ENCODE results near the gene OPCML.

OPCML gene

DNA sequence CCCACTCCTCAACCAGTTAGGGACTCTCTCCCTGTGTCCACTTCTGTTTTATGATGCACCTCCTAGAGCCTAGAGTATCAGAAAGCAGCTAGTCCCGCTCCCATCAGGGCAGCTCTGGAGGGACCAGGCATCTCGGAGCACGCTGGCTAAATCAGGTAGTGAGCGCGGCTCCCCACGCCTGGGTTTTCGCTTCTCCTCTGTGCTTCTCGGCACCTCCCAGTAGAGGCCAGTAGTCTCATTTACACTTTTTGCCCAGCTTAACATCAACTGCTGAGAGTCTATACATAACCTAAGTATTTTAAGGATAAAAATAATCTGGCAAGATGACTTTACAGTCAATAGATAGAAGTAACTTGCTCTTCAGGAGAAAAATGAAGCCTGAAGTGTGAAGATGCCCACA lies 473.8 kb downstream of the OPCML start:
- DNase-seq, result no peak

DNA sequence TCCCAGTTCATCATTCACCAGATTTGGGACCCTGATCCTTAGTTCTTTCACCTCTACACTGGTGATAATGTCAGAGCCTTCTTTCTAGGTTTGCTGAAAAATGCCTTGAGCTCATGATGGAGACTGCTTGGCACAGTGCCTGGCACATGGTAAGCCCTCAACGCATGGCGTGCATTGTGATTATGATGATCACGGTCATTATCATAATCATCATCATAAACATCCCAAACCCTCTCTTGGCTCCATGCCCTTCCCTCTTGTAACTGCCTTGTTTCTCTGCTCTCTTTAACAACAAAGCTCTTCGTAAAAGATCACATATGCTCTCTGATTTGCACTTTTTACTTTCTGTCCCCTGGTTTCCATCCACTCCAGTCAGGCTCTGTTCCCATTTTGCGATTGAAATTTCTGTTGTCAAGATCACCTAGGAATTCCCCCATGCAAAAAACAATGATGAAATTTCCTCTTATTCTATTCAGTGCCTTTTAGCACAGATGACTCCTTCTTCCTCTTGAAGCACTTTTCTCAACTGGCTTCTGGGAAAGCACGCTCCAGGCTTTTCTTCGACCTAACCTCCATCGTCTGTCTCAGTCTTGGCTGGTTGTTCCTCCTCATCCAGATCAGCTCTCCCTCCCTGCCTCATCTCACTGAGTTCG lies 479.1 kb downstream of the OPCML start:
- DNase-seq, result no peak

DNA sequence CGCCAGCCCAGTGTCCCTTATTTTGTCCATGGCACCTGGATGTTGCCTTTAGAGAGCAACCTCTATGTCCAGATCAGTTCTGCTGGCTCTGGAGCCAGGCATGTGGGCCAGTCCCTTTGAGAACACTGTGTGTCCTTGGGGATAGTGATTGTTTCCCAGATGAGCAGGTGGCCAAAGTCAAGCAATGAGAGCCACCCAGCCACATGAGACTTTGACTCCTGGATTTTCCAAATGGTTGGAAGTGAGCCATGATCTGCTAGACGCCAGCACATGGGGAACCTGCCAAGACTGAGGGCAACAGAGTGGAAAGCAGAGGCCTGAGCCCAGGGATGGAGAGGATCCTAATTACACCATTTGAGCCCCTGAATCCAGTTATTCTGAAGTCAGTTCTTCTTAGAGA lies 479.8 kb downstream of the OPCML start:
- no peak for DNase-seq

DNA sequence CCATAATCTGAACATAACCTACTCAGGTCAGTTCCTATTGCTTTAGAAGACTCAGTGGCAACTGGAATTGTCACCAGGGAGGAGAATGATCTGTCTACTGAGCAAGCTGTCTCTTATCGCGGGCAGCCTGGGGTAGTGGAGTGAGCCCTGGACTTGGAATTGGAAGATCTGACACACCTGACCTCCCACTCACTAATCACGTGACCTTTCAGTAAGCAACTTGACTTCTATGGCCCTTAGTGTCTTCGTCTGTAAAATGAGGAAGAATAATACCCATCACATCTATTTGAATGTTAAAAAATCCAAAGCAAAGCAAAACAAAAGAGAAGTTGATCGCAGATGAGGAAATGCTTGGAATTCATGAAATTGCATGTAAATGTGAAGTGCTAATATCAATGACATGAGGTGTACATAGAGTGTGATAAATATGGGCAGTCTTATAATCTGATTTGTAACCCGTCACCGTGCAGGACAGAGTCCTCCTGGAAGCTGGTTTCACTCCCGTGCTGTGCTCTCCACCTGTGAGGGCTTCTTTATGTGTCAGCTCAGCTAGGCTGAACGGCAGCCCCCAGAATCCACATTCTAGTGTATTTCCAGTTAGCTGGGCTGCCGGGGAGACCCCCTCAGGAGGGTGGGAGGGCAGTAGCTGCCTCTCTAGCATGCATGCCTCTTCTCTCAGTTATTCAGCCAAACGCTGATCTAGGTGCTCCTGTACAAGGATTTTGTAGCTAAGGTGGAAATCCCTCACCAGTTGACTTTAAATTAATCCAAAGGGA lies 482.9 kb downstream of the OPCML start:
- DNase-seq, result no peak

DNA sequence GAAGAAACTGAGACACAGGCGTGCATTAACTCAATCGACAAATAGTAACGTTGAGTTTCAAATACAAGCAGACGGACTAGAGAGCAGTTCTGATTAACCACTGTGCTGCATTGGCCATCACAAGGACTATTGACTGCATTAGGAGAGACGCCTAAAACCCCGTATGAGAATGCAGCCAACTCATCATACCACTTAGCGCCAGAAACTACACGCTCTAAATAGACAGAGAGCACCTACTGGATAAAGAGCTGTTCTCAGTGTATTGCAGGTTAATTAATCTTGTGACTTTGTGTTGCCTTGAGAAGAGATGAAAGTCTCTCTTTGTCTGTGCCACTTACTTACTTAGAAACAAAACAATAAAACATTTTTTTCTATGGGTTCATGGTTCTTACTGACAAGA lies 484.0 kb downstream of the OPCML start:
- DNase-seq, result no peak

DNA sequence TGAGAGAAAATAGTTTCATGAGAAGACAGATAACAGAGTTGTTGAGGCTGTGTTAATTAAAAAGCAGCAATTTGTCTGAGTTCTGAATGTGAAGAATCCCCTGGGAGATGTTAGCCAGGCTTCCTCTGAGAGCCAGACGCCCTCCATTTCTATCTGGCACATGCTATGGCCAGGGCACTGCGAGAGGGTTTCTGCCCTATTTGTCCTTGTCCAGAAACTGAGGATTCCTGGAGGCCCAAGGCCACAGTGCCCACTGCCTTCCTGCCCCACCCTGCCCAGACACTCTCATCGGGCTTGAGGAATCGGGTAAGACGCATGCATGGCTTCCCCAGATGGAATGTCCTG lies 484.6 kb downstream of the OPCML start:
- DNase-seq, result no peak

DNA sequence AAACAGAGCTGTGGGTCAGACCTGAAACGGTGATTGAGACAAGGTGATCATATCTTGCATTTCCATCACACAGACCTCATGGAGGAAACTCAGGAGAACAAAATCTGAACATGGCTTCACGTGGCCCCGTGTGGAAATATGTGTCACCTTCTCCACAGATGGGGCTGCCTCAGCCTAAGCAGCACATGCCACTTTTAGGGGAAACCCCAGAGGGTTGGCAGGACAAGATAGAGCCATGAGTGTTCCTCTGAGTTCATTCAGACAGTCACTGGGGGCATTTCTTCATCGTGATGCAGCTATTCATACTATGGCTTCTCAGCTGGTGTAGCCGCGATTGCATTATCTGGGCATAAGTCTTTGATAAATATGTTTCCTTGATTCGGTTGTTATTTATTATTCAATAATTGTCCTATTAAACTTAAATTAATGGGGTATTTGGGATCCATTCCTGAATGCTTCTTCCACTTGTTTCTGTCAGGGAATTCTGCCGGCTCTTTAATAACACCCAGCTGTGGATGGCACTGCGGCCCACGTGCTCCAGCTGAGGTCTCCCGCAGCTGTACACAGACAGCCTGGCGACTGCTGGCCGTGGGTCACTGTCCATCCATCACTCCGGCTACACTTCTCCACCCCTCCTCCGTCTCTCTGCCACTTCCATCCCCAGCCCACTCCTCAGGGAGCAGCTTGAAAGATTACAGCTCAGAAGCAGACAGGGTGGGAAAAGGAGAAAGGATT lies 485.1 kb downstream of the OPCML start:
- DNase-seq, result no peak

DNA sequence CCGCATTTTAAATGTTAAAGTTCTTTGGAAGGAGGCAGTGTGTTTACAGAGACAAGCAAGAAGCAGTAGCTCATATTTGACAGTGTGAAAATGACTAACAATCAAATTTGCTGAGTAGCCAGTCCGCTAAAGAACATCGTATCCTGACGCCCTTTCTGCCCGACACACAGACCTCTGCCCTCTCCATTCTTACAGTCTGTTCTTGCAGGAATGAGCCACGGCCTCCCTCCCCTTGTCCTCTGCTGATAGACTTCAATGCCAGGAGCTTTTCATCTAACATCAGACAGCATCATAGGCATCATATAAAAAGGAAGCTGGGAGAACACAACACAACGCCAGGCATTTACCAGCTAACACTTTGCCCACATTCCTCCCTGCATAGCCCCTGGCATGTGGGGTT lies 486.0 kb downstream of the OPCML start:
- no peak for DNase-seq

DNA sequence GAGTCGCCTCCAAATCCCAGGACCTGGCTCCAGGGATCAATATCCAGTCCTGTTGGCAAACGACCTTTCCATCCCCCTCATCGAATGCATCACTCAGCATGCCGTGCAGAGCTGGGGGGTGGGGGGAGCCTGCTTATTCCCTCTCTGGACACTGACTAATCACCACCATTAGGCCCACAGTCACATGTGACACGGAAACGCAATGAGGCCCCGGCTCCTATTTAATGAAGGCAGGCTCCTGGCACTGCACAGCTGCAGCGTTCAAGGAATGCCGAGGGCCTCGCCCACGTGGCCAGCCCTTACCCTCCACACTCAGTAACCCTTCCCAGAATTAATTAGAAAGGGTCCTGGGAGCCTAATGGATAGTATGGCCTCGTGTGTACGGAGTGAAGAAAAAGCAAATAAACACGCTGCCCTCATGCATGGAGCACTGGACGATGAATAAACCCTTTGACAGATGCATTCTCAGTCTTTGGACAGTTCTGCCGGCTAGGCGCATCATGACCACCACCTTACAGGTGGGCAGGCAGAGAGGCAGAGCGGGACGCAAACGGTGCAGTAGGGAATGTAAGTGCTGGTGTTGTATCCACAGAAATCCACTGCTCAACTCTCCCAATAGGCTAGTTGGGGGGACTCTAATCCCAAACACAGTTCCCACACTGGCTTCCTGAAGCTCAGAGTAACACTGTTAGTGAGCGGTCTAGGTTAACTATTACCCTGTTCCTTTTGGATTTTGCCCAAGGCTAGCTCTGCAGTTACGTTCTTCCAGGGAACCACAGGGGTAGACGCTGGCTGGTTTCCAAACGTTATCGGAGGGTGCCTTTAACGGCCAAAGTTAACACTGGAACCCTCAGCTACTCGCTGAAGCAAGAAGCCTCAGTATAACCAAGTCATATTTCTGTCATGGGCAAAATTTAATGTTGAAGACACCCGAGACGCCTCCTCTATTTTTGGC lies 490.1 kb downstream of the OPCML start:
- DNase-seq, result no peak

DNA sequence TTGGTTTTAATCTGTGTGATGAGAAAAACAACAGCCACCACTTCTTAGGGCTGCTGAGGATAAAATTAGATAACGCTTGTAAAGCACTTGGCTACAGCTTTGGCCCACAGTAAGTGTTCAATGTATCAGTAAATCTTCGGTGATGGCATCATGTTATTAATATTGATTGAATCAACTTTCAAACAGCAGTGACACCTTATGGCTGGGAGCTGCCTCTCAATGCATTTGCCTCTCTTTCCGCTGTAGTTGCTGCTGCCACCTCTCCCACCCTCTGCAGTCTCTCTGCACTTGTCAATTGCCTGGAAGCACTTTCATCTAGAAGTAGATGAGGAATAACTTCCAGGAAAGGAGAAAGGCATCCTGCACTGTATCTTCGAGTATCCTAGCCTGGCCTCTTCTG lies 491.1 kb downstream of the OPCML start:
- DNase-seq, result no peak

DNA sequence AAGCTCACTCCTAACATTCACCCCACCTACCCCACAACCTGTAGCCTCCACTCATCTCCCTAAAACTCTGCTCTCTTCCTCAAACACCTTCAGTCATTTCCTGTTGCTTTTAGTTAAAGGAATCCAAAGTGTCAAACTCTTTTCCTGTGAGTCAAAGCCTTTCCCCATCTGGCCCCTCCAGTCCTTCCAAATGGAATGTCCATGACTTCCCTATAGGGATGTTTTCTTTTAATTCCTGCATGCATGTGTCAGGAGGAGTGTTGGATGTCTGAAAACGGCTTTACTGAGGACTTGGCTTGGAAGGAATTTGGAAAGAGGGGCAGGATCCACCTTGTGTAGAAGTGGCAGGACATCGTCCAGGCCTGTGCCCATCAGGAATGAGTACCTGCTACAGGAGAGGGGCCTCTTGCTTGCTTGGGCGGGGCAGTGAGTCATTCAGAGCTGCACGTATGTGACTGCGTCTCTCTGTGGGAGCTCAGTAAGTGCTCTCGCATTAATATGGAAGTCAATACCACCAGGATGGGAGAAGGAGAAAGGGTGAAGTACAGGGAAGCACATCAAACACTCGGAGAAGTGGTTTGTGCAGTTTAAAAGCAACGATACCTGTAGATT lies 491.9 kb downstream of the OPCML start:
- DNase-seq, result no peak

DNA sequence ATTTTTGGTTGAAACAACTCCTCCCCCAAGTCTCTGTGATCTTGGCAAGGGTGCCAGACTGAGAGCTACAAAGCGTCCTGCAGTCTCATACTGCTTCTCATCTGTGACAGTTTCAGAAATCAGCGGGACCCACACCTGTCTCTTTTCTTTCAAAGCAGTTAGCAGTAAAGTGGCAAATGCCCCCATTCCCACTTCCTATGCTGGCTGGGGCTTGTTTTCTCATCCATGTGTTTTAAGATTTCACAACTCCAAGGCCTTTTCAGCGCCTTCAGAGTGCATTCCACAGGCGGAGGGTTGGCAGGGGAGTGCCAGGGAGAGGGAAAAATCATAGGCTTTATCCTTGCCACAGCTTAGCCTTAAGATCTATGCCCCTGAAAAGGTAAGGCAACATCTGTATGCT lies 493.5 kb downstream of the OPCML start:
- DNase-seq, result no peak

DNA sequence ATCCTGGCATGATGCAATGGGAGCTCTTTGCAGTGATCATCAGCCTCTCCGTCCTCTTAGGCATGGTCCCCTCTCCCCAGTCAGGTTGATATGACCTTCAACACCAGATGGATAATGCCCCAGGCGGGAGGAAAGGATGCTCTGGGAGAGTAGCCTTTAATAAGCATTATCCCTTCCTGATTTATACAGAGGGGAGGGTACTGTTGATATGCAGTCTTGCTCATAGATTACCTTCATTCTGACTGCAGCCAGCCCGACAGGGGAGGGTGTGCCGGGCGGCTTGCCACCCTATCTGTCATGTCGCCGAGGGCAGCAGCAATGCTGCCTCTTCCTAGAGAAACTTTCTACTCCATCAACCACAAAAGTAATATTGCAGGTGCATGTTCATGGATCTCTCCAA lies 497.4 kb downstream of the OPCML start:
- DNase-seq, result no peak

DNA sequence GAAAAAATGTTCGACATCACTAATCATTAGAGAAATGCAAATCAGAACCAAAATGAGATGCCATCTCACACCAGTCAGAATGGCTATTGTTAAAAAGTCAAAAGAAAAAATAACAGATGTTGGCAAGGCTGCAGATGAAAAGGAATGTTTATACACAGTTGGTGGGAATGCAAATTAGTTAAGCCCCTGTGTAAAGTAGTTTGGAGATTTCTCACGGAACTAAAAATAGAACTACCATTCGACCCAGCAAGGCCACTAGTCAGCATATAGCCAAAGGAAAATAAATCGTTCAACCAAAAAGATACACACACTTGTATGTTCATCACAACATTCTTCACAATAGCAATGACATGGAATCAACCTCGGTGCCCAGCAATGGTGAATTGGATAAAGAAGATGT lies 503.2 kb downstream of the OPCML start:
- DNase-seq, result no peak

DNA sequence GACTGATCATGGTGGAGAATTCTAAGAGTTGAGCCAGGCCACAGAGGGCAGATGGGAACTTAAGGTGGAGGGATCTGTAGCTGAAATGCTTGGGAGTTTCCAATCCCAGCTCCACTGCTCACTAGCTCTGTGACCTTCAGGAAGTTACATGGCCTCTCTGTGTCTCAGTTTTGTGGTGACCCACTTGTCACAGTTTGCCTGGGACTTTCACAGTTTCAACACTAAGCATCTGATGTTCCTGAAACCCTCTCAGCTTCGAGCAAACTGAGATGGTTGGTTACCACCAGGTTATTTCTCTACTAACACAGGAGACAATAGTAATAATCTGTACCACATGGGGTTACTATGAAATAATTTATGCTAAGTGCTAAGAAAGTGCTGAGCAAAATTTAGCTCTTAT lies 505.3 kb downstream of the OPCML start:
- no peak for DNase-seq

DNA sequence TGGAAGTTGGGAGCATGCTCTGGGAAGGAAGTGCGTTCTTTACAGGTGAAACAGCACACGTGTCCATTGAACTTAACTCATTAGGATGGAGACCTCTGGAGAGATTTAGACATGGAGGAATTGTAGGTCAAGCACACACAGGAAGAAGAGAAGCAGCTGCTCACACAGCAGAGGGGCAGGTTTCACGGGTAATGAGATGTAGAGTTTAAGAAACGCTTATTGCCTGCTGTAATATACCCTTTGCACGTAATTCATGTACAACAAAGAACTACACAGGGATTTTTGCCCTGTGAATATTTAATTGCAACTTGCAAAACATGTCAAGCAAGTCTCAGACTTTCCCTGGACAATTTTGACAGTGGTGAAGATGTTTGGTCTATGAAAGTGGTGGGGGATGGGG lies 508.0 kb downstream of the OPCML start:
- DNase-seq, result no peak

DNA sequence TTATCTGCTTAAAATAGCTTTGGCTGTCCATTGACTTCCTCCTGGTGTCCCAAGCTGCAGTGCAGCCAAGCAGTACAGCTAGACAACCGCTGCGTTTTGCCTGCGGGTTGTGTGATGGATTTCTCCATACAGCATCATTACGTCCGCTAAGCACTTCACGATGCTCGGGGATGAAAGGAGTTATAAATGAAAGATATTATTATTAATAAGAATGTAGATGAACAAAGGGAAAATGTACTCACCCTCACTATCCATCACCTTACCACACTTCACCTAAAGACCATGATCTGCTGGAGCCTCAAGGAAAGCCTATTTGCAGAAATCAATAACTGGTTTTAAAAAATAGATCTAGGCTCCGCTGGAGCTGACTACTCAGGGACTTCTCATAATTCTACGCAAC lies 509.1 kb downstream of the OPCML start:
- DNase-seq, result no peak

DNA sequence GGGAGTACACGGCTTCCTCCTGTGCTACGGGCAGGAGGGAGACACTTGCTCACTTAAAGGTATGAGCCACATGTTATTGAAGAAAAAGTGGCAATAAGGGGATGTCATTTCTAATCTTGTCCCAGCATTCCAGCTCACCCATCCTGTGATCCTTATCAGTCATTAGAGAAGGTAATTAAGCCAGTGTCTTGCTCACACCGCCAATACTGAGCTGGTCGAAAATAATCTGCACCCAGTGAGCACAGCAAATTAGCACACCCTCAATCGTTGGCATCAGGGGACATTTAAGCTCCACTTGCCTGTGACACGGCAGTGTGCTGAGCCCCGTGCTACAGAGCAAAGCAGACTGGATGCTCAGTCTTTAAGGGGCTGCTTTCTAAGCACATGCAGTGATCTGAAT lies 510.7 kb downstream of the OPCML start:
- DNase-seq, result no peak

DNA sequence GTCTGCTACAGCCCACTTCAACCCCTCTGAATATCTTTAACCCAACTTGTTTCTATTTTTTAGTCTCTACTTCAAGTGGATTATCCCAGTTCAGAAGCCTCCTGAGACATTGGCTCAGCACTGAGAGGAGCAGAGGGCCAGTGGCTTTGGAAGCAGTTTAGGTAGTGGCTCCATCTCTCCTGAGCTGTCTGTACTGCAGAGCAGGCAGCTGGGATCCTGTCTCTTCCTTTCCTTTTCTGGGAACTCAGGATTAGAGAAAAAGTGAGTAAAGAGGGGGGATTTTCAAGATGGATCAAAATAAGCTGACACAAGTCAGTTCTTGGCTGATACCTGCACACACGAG lies 512.0 kb downstream of the OPCML start:
- no peak for DNase-seq

DNA sequence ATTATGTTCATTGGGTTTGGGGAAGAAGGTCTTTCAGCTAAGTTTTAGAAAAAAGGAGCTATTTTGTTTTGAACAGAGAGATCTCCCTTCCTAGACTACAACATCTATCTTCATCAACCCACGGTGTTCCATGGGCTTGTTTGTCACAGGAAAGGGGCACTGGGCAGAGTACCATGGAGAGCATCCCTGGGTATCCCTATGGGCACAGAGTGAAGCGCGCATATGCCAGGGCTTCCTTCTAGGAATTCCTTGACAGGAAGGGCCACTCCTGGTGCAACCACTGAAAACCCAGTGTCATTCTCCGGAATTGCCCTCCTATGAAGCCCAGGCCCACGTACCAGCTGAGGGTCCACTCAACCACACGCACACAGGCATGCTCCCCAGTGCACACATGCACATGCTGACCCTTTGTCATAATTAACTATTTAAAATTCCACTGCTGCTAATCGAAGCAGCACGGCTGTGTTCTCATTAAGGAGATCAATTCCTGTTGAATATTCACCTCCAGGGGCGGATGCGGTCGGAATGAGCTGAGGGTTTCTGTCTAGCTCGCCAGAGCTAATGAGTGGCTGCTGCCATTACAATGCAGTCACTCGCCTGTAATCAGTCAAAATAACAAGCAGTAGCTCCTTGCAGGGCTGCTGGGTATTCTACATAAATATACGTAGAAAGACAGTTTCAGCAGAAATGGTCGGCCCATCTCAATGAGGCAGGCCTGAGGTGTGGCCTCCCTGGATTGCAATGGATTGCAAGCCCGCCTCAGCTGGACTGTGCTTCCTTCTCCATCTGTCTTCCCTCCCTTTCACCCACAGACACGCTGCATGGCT lies 512.5 kb downstream of the OPCML start:
- no peak for DNase-seq

DNA sequence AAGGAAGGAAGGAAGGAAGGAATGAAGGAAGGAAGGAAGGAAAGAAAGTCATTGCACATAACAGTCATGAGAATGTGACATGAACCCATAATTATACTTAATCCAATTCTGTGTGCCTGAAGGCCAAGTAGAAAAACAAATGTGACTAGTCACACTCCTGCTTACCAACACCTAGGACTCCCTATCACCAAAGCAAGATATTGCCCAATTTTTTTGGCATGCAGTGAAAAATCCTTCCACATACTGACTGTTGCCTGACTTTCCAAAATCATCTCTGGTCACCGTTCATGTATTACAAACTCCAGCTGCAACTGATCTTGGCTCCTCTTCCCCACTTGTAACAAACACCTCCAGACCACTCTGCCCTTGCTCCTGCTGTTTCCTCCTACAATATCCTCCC lies 516.8 kb downstream of the OPCML start:
- no peak for DNase-seq

DNA sequence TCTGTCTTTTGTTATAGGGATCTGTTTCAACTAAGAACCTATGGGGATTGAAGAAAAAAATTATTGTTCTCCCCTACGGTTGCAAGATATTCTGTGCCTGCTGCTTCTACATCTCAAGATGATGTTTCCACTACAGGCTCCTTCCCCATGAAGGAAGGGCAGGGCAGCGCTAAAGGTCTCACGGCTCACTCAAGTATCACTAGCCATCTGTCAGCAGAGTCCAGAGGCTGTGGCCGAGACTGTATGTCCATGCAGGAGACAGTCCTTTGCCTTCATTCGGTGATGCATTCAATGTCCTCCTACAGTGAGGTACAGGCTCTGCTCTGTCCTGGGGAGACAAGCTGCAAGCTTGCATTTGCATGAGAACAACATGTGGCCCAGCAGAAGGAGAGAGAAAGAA lies 518.0 kb downstream of the OPCML start:
- DNase-seq, result no peak

Data from OCI-M1 (cell line).